ENCODE measurements around the gene PHF21B.
"Not testable (repeated sequence)": the region's sequence is repeated elsewhere in the genome, so short reads cannot be mapped to it uniquely, and the experiment has no call there.

PHF21B gene

GRCh38 chr22:44862981-44863860 is 146.6 kb downstream of the PHF21B start:
- DNase-seq: no peak

- no peak for DNase-seq
Observed at GRCh38 chr22:44862281-44862680, 147.5 kb downstream of the PHF21B start.

- no peak for DNase-seq
Observed at GRCh38 chr22:44861245-44861644, 148.6 kb downstream of the PHF21B start.

- DNase-seq: no peak
Observed at GRCh38 chr22:44860311-44860710, 149.5 kb downstream of the PHF21B start.

GRCh38 chr22:44859641-44860040 is 150.2 kb downstream of the PHF21B start:
- DNase-seq: no peak

- not testable (repeated sequence) for DNase-seq
Observed at GRCh38 chr22:44858819-44859218, 151.0 kb downstream of the PHF21B start.

GRCh38 chr22:44855855-44856254 is 153.9 kb downstream of the PHF21B start:
- no peak for DNase-seq

- DNase-seq: not testable (repeated sequence)
Observed at GRCh38 chr22:44854641-44855040, 155.2 kb downstream of the PHF21B start.

- DNase-seq: no peak
Observed at GRCh38 chr22:44850946-44851345, 158.9 kb downstream of the PHF21B start.

- no peak for DNase-seq
Observed at GRCh38 chr22:44848791-44849420, 160.9 kb downstream of the PHF21B start.

- DNase-seq: no peak
Observed at GRCh38 chr22:44848296-44848741, 161.5 kb downstream of the PHF21B start.

GRCh38 chr22:44847892-44848291 is 161.9 kb downstream of the PHF21B start:
- no peak for DNase-seq

GRCh38 chr22:44847380-44847779 is 162.4 kb downstream of the PHF21B start:
- DNase-seq: no peak

GRCh38 chr22:44846726-44847275 is 163.0 kb downstream of the PHF21B start:
- DNase-seq: no peak

- no peak for DNase-seq
Observed at GRCh38 chr22:44845796-44846720, 163.7 kb downstream of the PHF21B start.

GRCh38 chr22:44845191-44845590 is 164.6 kb downstream of the PHF21B start:
- no peak for DNase-seq

- no peak for DNase-seq
Observed at GRCh38 chr22:44842417-44842816, 167.4 kb downstream of the PHF21B start.

GRCh38 chr22:44840611-44841322 is 169.0 kb downstream of the PHF21B start:
- no peak for DNase-seq

- DNase-seq: no peak
Observed at GRCh38 chr22:44839721-44840120, 170.1 kb downstream of the PHF21B start.

- no peak for DNase-seq
Observed at GRCh38 chr22:44839061-44839460, 170.7 kb downstream of the PHF21B start.

GRCh38 chr22:44838316-44839016 is 171.3 kb downstream of the PHF21B start:
- DNase-seq: no peak
